Neural progenitor cell (in vitro differentiated cells): ENCODE measurements around the gene THSD4.

Experiments used
- EZH2 ChIP-seq: fragments of 200-600 bp; sonication (generic); IDR thresholded peaks from 2 replicates; pipeline ENCODE4 v1.6.1; 2017; ENCODE audit warnings: antibody characterized with exemption, mild to moderate bottlenecking, moderate library complexity
- TF ChIP-seq, protein P1 (sequence below): fragments of 200-600 bp; sonication (generic); IDR thresholded peaks from 2 replicates; pipeline ENCODE4 v1.5.1; 2017; ENCODE audit warnings: antibody characterized with exemption, mild to moderate bottlenecking

DNA sequence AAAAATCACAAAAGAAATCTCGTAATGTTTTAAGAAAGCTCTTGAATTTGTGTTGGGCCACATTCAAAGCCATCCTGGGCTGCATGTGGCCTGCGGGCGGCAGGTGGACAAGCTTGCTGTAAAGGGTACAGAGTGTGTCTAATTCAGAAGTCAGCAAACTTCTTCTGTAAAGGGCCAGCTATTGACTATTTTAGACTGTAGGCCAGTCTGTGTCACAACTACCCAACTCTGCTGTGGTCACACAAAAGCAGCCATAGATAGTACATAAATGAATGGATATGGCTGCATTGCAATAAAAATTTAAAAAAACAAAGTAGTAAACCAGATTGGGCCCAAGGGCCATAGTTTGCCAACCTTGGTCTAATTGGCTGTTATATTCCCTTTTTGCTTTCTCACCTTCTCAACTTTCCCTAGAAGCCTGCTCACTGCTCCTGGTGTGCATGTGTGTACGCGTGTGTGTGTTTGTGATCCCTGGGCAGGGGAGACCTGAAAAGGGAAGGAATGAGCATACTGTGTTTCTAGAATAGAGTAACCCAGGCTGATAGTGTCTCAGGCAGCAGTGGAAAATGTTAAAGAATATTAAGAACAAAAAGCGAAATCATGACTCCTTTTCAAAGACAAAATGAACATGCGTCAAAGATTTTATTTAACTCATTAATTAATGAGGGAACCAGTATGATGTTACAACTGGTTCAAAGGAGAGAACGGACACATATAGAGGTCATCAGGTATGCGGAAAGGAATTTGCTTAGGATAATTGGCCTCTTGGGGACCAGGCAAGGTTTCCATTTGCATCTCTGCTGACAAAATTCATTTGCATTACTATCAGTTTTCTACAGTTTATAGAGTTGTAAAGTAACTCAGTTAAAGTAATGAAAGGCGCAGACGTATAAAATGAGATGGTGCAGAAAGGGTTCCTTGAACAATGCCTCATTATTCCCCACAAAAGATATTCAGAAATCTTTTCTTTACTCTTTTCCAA, 248.0 kb downstream of the THSD4 start:
- TF ChIP-seq, protein P1, sequence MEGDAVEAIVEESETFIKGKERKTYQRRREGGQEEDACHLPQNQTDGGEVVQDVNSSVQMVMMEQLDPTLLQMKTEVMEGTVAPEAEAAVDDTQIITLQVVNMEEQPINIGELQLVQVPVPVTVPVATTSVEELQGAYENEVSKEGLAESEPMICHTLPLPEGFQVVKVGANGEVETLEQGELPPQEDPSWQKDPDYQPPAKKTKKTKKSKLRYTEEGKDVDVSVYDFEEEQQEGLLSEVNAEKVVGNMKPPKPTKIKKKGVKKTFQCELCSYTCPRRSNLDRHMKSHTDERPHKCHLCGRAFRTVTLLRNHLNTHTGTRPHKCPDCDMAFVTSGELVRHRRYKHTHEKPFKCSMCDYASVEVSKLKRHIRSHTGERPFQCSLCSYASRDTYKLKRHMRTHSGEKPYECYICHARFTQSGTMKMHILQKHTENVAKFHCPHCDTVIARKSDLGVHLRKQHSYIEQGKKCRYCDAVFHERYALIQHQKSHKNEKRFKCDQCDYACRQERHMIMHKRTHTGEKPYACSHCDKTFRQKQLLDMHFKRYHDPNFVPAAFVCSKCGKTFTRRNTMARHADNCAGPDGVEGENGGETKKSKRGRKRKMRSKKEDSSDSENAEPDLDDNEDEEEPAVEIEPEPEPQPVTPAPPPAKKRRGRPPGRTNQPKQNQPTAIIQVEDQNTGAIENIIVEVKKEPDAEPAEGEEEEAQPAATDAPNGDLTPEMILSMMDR, result no peak
- TF ChIP-seq EZH2, result no peak
